ENCODE results near the gene POMGNT1.

The POMGNT1 gene

DNA sequence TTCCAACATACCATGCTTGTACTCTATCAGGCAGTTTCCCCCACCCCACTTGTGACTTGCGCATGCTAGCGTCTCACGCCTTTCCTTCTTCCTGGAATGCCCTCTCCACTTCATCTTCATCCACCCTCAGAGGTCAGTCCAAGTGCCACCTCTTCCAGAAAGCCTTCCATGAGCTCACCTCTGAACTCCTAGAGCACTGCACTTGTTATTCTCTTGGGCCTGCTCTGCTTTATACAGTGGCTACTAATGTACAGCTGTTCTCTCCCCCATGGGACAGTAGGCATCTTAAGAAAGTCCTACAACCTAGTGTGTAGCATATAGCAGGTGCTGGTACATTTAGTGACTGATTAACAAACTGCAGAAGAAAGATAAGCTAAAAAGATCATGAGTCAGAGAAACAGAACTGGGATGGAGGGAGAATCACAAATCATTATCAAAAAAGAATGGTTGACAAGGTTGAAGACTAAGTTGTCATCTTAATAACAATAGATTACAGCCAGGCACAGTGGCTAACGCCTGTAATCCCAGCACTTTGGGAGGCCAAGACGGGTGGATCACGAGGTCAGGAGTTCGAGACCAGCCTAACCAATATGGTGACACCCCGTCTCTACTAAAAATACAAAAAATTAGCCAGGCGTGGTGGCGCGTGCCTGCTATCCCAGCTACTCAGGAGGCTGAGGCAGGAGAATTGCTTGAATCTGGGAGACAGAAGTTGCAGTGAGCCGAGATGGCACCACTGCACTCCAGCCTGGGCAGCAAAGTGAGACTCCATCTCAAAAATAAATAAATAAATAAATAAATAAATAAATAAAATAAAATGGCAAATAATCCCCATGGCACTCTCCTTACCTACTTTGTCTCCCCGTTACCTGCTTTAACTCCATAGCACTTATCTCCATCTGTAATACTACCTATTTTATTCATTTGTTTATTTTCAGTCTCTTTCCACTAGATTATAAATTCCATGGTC is 39.6 kb downstream of the POMGNT1 start:
- no peak overlapping the region for H3K4me3 ChIP-seq (ENCODE audit: low read depth, low read length)
- DNase-seq (ENCODE audit: low read depth): no peak
- TF ChIP-seq, protein P1, sequence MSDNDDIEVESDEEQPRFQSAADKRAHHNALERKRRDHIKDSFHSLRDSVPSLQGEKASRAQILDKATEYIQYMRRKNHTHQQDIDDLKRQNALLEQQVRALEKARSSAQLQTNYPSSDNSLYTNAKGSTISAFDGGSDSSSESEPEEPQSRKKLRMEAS (IDR thresholded peaks at IDR 0.05; ENCODE audit: low read depth, low read length): no peak
- TF ChIP-seq POLR2A (IDR thresholded peaks at IDR 0.05; ENCODE audit: extremely low read depth, insufficient read length): no peak
- TF ChIP-seq, protein P2, sequence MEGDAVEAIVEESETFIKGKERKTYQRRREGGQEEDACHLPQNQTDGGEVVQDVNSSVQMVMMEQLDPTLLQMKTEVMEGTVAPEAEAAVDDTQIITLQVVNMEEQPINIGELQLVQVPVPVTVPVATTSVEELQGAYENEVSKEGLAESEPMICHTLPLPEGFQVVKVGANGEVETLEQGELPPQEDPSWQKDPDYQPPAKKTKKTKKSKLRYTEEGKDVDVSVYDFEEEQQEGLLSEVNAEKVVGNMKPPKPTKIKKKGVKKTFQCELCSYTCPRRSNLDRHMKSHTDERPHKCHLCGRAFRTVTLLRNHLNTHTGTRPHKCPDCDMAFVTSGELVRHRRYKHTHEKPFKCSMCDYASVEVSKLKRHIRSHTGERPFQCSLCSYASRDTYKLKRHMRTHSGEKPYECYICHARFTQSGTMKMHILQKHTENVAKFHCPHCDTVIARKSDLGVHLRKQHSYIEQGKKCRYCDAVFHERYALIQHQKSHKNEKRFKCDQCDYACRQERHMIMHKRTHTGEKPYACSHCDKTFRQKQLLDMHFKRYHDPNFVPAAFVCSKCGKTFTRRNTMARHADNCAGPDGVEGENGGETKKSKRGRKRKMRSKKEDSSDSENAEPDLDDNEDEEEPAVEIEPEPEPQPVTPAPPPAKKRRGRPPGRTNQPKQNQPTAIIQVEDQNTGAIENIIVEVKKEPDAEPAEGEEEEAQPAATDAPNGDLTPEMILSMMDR (IDR thresholded peaks at IDR 0.05; ENCODE audit: low read depth, low read length): no peak
- TF ChIP-seq MYC (IDR thresholded peaks at IDR 0.05; ENCODE audit: low read depth, low read length): no peak

DNA sequence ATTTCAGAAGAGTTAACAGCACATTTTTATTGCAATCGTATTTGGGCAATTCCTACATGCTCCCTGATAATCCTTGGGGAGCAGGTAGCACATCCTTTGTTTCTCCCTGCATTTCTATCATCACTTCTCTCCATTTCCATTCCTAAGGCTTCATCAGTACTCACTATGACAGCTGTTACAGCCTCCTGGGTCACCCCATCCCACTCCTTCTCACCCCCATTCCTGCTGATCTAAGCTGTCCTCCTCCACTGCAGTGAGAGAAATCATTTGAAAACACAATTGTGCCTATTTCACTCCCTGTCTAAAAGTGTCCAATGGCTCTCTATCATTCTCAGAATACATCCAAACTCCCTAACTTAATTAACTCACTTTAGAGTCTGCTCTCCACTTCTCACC is 40.3 kb downstream of the POMGNT1 start:
- DNase-seq (ENCODE audit: low read depth): no peak
- no peak overlapping the region for H3K4me3 ChIP-seq (ENCODE audit: low read depth, low read length)
- TF ChIP-seq, protein P2 (IDR thresholded peaks at IDR 0.05; ENCODE audit: low read depth, low read length): no peak
- no peak for TF ChIP-seq POLR2A (IDR thresholded peaks at IDR 0.05; ENCODE audit: extremely low read depth, insufficient read length)
- TF ChIP-seq, protein P1 (IDR thresholded peaks at IDR 0.05; ENCODE audit: low read depth, low read length): no peak
- no peak for TF ChIP-seq MYC (IDR thresholded peaks at IDR 0.05; ENCODE audit: low read depth, low read length)

DNA sequence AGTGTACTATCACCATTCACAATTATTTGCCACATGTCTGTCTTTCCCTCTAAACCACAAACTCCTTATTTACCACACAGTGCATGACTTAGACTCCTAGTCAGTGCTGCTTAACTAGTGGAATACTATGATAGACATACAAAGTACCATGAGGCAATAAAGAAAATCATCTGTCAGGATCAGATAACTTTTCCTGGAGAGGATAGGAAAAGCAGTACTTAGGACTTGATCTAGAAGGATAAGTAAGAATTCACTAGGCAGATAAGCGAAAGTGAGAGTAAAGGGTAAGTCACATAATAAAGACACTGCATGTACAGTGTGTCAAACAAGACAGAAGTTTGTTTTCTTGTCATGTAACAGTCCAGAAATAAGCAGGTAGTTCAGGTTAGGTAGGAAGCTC is 44.5 kb downstream of the POMGNT1 start:
- H3K4me3 ChIP-seq (ENCODE audit: low read depth, low read length): no peak overlapping the region
- no peak for DNase-seq (ENCODE audit: low read depth)
- TF ChIP-seq POLR2A (IDR thresholded peaks at IDR 0.05; ENCODE audit: extremely low read depth, insufficient read length): no peak
- no peak for TF ChIP-seq MYC (IDR thresholded peaks at IDR 0.05; ENCODE audit: low read depth, low read length)
- TF ChIP-seq, protein P2 (IDR thresholded peaks at IDR 0.05; ENCODE audit: low read depth, low read length): no peak
- TF ChIP-seq, protein P1 (IDR thresholded peaks at IDR 0.05; ENCODE audit: low read depth, low read length): no peak

DNA sequence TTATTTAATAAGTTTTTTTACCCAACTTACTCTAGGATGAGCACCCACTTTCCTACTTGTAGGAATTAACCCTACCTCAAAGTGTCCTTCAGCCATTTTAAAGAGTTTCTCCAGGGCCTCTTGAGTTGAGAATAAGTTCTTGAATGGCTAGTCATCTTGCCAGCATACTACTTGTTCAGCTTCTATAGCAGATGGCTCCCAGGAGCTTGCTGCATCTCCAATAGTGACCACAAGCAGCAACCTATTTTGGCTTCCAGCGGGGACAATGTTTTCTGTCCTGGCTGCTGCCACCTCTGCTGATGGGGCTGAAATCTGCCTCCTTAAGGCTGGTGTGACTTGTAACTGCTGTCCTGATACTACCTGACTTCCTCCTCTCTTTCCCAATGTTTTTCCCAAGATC is 45.0 kb downstream of the POMGNT1 start:
- no peak overlapping the region for H3K4me3 ChIP-seq (ENCODE audit: low read depth, low read length)
- DNase-seq (ENCODE audit: low read depth): no peak
- TF ChIP-seq, protein P1 (IDR thresholded peaks at IDR 0.05; ENCODE audit: low read depth, low read length): no peak
- TF ChIP-seq POLR2A (IDR thresholded peaks at IDR 0.05; ENCODE audit: extremely low read depth, insufficient read length): no peak
- TF ChIP-seq, protein P2 (IDR thresholded peaks at IDR 0.05; ENCODE audit: low read depth, low read length): no peak

DNA sequence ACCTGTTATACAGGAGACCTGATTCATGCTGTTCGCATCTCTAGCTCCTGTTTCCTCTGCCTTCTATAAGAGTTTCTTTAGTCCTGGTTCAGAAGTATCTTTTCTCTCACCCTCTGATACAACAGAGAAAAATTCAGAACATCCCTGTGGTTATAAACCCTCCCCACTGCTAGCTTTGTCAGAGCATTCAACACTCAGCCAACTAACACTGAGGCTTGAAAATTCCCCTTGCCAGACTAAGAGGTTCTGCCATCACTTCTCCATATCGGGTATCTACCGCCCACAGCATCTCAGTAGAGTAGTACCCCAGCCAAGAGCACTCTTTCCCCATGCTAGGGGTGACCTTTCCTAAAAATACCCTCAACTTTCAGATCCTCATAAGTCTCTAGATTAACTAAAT is 46.2 kb downstream of the POMGNT1 start:
- no peak for DNase-seq (ENCODE audit: low read depth)
- no peak overlapping the region for H3K4me3 ChIP-seq (ENCODE audit: low read depth, low read length)
- TF ChIP-seq, protein P1 (IDR thresholded peaks at IDR 0.05; ENCODE audit: low read depth, low read length): no peak
- TF ChIP-seq, protein P2 (IDR thresholded peaks at IDR 0.05; ENCODE audit: low read depth, low read length): no peak
- TF ChIP-seq POLR2A (IDR thresholded peaks at IDR 0.05; ENCODE audit: extremely low read depth, insufficient read length) (no peak), MYC (IDR thresholded peaks at IDR 0.05; ENCODE audit: low read depth, low read length) (no peak)
